Upper lobe of left lung (tissue), 4 donors: Measurements from ENCODE around the gene SEC23IP.

Experiments used
- CTCF ChIP-seq, 6 experiments: fragments of 450-650 bp in 4 of 6; fragments of 200-600 bp in 2 of 6; sonication (generic) in 2 of 6; IDR thresholded peaks; one replicate each; pipeline ENCODE4 v1.5.1; 2016 to 2019; ENCODE audit warnings: antibody characterized with exemption in 6 of 6
- POLR2A ChIP-seq, 4 donors: fragments of 450-650 bp; IDR thresholded peaks; one replicate each; pipeline ENCODE4 v1.5.1; 2016 to 2017; ENCODE audit warnings: antibody characterized with exemption in 4 of 4, mild to moderate bottlenecking in 2 of 4
- POLR2AphosphoS5 ChIP-seq, 2 donors: sonication (generic); formaldehyde crosslinking; IDR thresholded peaks; one replicate each; pipeline ENCODE4 v1.5.1; 2017; ENCODE audit warnings: antibody characterized with exemption in 2 of 2

- TF ChIP-seq POLR2AphosphoS5 (IDR thresholded peaks at IDR 0.05) (no peak), CTCF (IDR thresholded peaks at IDR 0.05) (no peak), POLR2A (IDR thresholded peaks at IDR 0.05) (no peak)
These were observed 80.8 kb downstream of the SEC23IP start for GRCh38 chr10:119973281-119973680.
